Measurements from ENCODE around the gene SBNO1. TPM values are rescaled to one million over a fixed set of nuclear protein-coding genes. Genes with fewer than 3 reads are reported as not detected.
"Not testable (repeated sequence)": the region's sequence is repeated elsewhere in the genome, so short reads cannot be mapped to it uniquely, and the experiment has no call there.

Gene SBNO1
- total RNA-seq, 1 donor from 2014 or later: 50.4 TPM

- Histone ChIP-seq H3K79me2 (ENCODE audit: insufficient read depth, low read length) (peaks cover 2% of the 10 kb centered on the region), H3K27ac (ENCODE audit: low read depth, low read length) (no peak overlapping the region), H3K36me3 (ENCODE audit: insufficient read depth, low read length) (no peaks in the 10 kb centered on the region), H3K4me3 (ENCODE audit: insufficient read depth, low read depth, low read length) (no peak overlapping the region), H4K20me1 (ENCODE audit: insufficient read depth, low read length) (no peaks in the 10 kb centered on the region), H3K9ac (ENCODE audit: low read length) (no peak overlapping the region), H3K4me2 (ENCODE audit: low read length) (no peak overlapping the region), H3K4me1 (ENCODE audit: insufficient read depth, low read length) (peaks cover 5% of the 10 kb centered on the region), H2AFZ (ENCODE audit: low read depth, low read length) (no peak overlapping the region), H3K27me3 (ENCODE audit: insufficient read depth, low read length) (no peaks in the 10 kb centered on the region), H3K9me3 (ENCODE audit: insufficient read depth, low read depth, low read length) (no peaks in the 10 kb centered on the region)
- DNase-seq (ENCODE audit: low read depth) (no peak), FAIRE-seq (no peak)
- H3K4me3 Mint-ChIP-seq (ENCODE audit: unreplicated experiment): no peak overlapping the region
- no peak overlapping the region for H3K27ac Mint-ChIP-seq (ENCODE audit: unreplicated experiment)
- no peak for TF ChIP-seq EZH2 (IDR thresholded peaks at IDR 0.05; ENCODE audit: insufficient read depth, low read length)
- TF ChIP-seq CTCF (IDR thresholded peaks at IDR 0.05; ENCODE audit: insufficient read depth, low read depth, low read length): no peak
- H3K4me1 Mint-ChIP-seq (ENCODE audit: low read depth, unreplicated experiment): no peaks in the 10 kb centered on the region
- no peaks in the 10 kb centered on the region for H3K9me3 Mint-ChIP-seq (ENCODE audit: unreplicated experiment)
- H3K27me3 Mint-ChIP-seq (ENCODE audit: low read depth, unreplicated experiment): no peaks in the 10 kb centered on the region
- H3K36me3 Mint-ChIP-seq (ENCODE audit: low read depth, unreplicated experiment): no peaks in the 10 kb centered on the region
Measured at GRCh38 chr12:123379391-123379790, 14.7 kb upstream of the SBNO1 start.

GRCh38 chr12:123372415-123372814 lies 7.8 kb upstream of the SBNO1 start:
- H3K36me3 Mint-ChIP-seq (ENCODE audit: low read depth, unreplicated experiment); H3K4me2 ChIP-seq (ENCODE audit: low read length); H3K27ac Mint-ChIP-seq (ENCODE audit: unreplicated experiment); H3K4me1 Mint-ChIP-seq (ENCODE audit: low read depth, unreplicated experiment); H3K9ac ChIP-seq (ENCODE audit: low read length); H3K36me3 ChIP-seq (ENCODE audit: insufficient read depth, low read length); H3K4me1 ChIP-seq (ENCODE audit: insufficient read depth, low read length); DNase-seq (ENCODE audit: low read depth); FAIRE-seq; H3K9me3 ChIP-seq (ENCODE audit: insufficient read depth, low read depth, low read length); H3K27me3 ChIP-seq (ENCODE audit: insufficient read depth, low read length); H3K27me3 Mint-ChIP-seq (ENCODE audit: low read depth, unreplicated experiment); H3K27ac ChIP-seq (ENCODE audit: low read depth, low read length); H4K20me1 ChIP-seq (ENCODE audit: insufficient read depth, low read length); H3K4me3 ChIP-seq (ENCODE audit: insufficient read depth, low read depth, low read length); H3K4me3 Mint-ChIP-seq (ENCODE audit: unreplicated experiment); H3K9me3 Mint-ChIP-seq (ENCODE audit: unreplicated experiment); H3K79me2 ChIP-seq (ENCODE audit: insufficient read depth, low read length); H2AFZ ChIP-seq (ENCODE audit: low read depth, low read length): not testable (repeated sequence)

GRCh38 chr12:123371667-123372368 lies 7.2 kb upstream of the SBNO1 start:
- H3K4me1 Mint-ChIP-seq (ENCODE audit: low read depth, unreplicated experiment); H2AFZ ChIP-seq (ENCODE audit: low read depth, low read length); H3K9me3 Mint-ChIP-seq (ENCODE audit: unreplicated experiment); H3K9ac ChIP-seq (ENCODE audit: low read length); H3K27me3 Mint-ChIP-seq (ENCODE audit: low read depth, unreplicated experiment); H3K36me3 ChIP-seq (ENCODE audit: insufficient read depth, low read length); H3K4me3 ChIP-seq (ENCODE audit: insufficient read depth, low read depth, low read length); H4K20me1 ChIP-seq (ENCODE audit: insufficient read depth, low read length); H3K4me3 Mint-ChIP-seq (ENCODE audit: unreplicated experiment); H3K79me2 ChIP-seq (ENCODE audit: insufficient read depth, low read length); FAIRE-seq; H3K4me2 ChIP-seq (ENCODE audit: low read length); H3K27me3 ChIP-seq (ENCODE audit: insufficient read depth, low read length); H3K4me1 ChIP-seq (ENCODE audit: insufficient read depth, low read length); H3K27ac ChIP-seq (ENCODE audit: low read depth, low read length); H3K36me3 Mint-ChIP-seq (ENCODE audit: low read depth, unreplicated experiment); DNase-seq (ENCODE audit: low read depth); H3K9me3 ChIP-seq (ENCODE audit: insufficient read depth, low read depth, low read length); H3K27ac Mint-ChIP-seq (ENCODE audit: unreplicated experiment): not testable (repeated sequence)

All from astrocyte (in vitro differentiated cells and primary cell).